Right atrium auricular region (tissue), 2 donors: ENCODE data around the gene UTP14A. TPM values are rescaled to one million over a fixed set of nuclear protein-coding genes. Genes with fewer than 3 reads are reported as not detected.

Experiments used
- DNase-seq: peaks from one replicate; pipeline ENCODE4 v3.0.0-alpha.2; 2019; ENCODE audit warnings: low spot score
- H3K27ac ChIP-seq, 2 donors: fragments of 200-600 bp; sonication (generic); 1 replicate in 1 of 2; 2 replicates in 1 of 2; pipeline ENCODE4 v1.5.1; 2016 to 2019
- H3K27me3 ChIP-seq, 2 donors: fragments of 200-600 bp; sonication (generic); one replicate each; pipeline versions ENCODE4 v1.5.1 to v1.6.0; 2017 to 2019
- H3K36me3 ChIP-seq: fragments of 200-600 bp; sonication (generic); one replicate; pipeline ENCODE4 v1.5.1; 2016
- H3K4me1 ChIP-seq, 2 donors: fragments of 200-600 bp; sonication (generic); one replicate each; pipeline versions ENCODE4 v1.5.1 to v1.6.0; 2017 to 2019
- H3K4me3 ChIP-seq, 2 donors: fragments of 200-600 bp; sonication (generic); 1 replicate in 1 of 2; 2 replicates in 1 of 2; pipeline ENCODE4 v1.5.1; 2017 to 2019; ENCODE audit warnings: mild to moderate bottlenecking in 1 of 2, moderate library complexity in 1 of 2
- H3K9me3 ChIP-seq, 2 donors: fragments of 200-600 bp; sonication (generic); one replicate each; pipeline ENCODE4 v1.5.1; 2019
- total RNA-seq, 2 donors: library from RNA; depleted of rRNA; stranded (reverse); fragments of >200 nt; gene quantifications; one replicate each; pipeline ENCODE4 v1.1.0, GENCODE V29; 2016
- TF ChIP-seq, protein P1 (sequence below), 2 donors: fragments of 200-600 bp; sonication (generic); IDR thresholded peaks; one replicate each; pipeline ENCODE4 v1.5.1; 2019; ENCODE audit warnings: antibody characterized with exemption in 2 of 2

Gene UTP14A
- total RNA-seq, 2 donors from 2014 or later, result 7.6 to 8.3 TPM

GRCh38 chrX:129963729-129964128, 57.8 kb downstream of the UTP14A start:
- Histone ChIP-seq H3K9me3 (no peaks in the 10 kb centered on the region), H3K4me1 (no peaks in the 10 kb centered on the region), H3K27ac (no peak overlapping the region), H3K36me3 (no peaks in the 10 kb centered on the region), H3K27me3 (no peaks in the 10 kb centered on the region), H3K4me3 (no peak overlapping the region)
- TF ChIP-seq, protein P1, sequence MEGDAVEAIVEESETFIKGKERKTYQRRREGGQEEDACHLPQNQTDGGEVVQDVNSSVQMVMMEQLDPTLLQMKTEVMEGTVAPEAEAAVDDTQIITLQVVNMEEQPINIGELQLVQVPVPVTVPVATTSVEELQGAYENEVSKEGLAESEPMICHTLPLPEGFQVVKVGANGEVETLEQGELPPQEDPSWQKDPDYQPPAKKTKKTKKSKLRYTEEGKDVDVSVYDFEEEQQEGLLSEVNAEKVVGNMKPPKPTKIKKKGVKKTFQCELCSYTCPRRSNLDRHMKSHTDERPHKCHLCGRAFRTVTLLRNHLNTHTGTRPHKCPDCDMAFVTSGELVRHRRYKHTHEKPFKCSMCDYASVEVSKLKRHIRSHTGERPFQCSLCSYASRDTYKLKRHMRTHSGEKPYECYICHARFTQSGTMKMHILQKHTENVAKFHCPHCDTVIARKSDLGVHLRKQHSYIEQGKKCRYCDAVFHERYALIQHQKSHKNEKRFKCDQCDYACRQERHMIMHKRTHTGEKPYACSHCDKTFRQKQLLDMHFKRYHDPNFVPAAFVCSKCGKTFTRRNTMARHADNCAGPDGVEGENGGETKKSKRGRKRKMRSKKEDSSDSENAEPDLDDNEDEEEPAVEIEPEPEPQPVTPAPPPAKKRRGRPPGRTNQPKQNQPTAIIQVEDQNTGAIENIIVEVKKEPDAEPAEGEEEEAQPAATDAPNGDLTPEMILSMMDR (IDR thresholded peaks at IDR 0.05), result no peak
- DNase-seq, result no peak

GRCh38 chrX:129965166-129965565, 59.2 kb downstream of the UTP14A start:
- H3K27ac ChIP-seq, result no peak overlapping the region
- DNase-seq, result no peak
- no peaks in the 10 kb centered on the region for H3K36me3 ChIP-seq
- H3K27me3 ChIP-seq, result no peaks in the 10 kb centered on the region
- no peaks in the 10 kb centered on the region for H3K4me1 ChIP-seq
- TF ChIP-seq, protein P1 (IDR thresholded peaks at IDR 0.05), result no peak
- H3K9me3 ChIP-seq, result no peaks in the 10 kb centered on the region
- H3K4me3 ChIP-seq, result no peak overlapping the region

- Histone ChIP-seq H3K4me3 (no peak overlapping the region), H3K4me1 (no peaks in the 10 kb centered on the region), H3K27ac (no peak overlapping the region), H3K9me3 (no peaks in the 10 kb centered on the region), H3K36me3 (no peaks in the 10 kb centered on the region), H3K27me3 (no peaks in the 10 kb centered on the region)
- TF ChIP-seq, protein P1 (IDR thresholded peaks at IDR 0.05), result no peak
- no peak for DNase-seq
These were observed 63.0 kb downstream of the UTP14A start for GRCh38 chrX:129968968-129969367.

DNA sequence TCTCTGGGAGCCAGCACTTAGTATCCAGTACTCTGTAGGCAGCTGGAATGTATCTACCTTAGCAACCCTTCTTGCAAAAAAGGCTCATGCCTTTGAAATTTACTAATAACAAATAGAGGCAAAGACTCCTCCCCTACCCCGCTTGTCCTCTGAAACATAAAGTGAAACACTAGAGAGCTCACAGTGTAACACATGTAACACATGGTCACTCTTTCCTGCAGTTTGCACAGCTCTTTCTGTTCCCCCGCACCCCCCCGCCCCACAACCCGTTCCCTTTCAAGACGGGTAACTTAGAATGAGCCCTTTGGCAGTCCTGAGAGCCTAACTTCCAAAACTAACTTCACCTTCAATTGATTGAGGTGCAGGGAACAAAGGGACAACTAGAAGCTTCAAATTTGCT, 70.5 kb downstream of the UTP14A start:
- Histone ChIP-seq H3K4me1 (no peaks in the 10 kb centered on the region), H3K27ac (no peak overlapping the region), H3K27me3 (no peaks in the 10 kb centered on the region), H3K9me3 (no peaks in the 10 kb centered on the region), H3K4me3 (no peak overlapping the region), H3K36me3 (no peaks in the 10 kb centered on the region)
- TF ChIP-seq, protein P1 (IDR thresholded peaks at IDR 0.05), result no peak
- DNase-seq, result no peak

Other genes starting within 250 kb of the UTP14A start
- gene XPNPEP2, start 167.2 kb upstream of the UTP14A start, total RNA-seq, result 1 to 10 TPM; 2.0 to 3.5 TPM
- 1 to 10 TPM; 2.1 to 8.3 TPM for gene SASH3, start 126.2 kb upstream of the UTP14A start, total RNA-seq
- gene ZDHHC9, start 62.3 kb upstream of the UTP14A start, total RNA-seq, result 10 to 100 TPM; 10.6 to 11.4 TPM
- 1 to 10 TPM; 3.1 to 7.5 TPM for gene BCORL1, start 76.5 kb downstream of the UTP14A start, total RNA-seq
- gene ELF4, start 204.3 kb downstream of the UTP14A start, total RNA-seq, result 1 to 10 TPM; 4.1 to 8.6 TPM